Germinal center (tissue), 1 donor: Measurements from ENCODE around the gene ACVR1B.
"Not testable (repeated sequence)": the region's sequence is repeated elsewhere in the genome, so short reads cannot be mapped to it uniquely, and the experiment has no call there.

Experiments used
- DNase-seq: peaks from one replicate; pipeline ENCODE4 v3.0.0; 2012; ENCODE audit warnings: mixed read lengths, low spot score

The ACVR1B gene

GRCh38 chr12:51971679-51972421, 20.4 kb downstream of the ACVR1B start:
- no peak for DNase-seq

GRCh38 chr12:51972422-51972812, 20.9 kb downstream of the ACVR1B start:
- DNase-seq: no peak

- DNase-seq: no peak
Observed at GRCh38 chr12:51972849-51973273, 21.4 kb downstream of the ACVR1B start.

GRCh38 chr12:51973560-51973959, 22.1 kb downstream of the ACVR1B start:
- DNase-seq: no peak

GRCh38 chr12:51974646-51975045, 23.1 kb downstream of the ACVR1B start:
- DNase-seq: no peak

- no peak for DNase-seq
Observed at GRCh38 chr12:51975196-51975595, 23.7 kb downstream of the ACVR1B start.

GRCh38 chr12:51976376-51977160, 25.1 kb downstream of the ACVR1B start:
- no peak for DNase-seq

- no peak for DNase-seq
Observed at GRCh38 chr12:51977320-51977753, 25.8 kb downstream of the ACVR1B start.

- DNase-seq: not testable (repeated sequence)
Observed at GRCh38 chr12:51979306-51979705, 27.8 kb downstream of the ACVR1B start.

GRCh38 chr12:51980051-51980808, 28.7 kb downstream of the ACVR1B start:
- DNase-seq: peak; percentile 91

- no peak for DNase-seq
Observed at GRCh38 chr12:51980809-51981127, 29.3 kb downstream of the ACVR1B start.

GRCh38 chr12:51984657-51985056, 33.2 kb downstream of the ACVR1B start:
- no peak for DNase-seq

- DNase-seq: no peak
Observed at GRCh38 chr12:51985154-51985835, 33.8 kb downstream of the ACVR1B start.

- no peak for DNase-seq
Observed at GRCh38 chr12:51986834-51987233, 35.3 kb downstream of the ACVR1B start.

GRCh38 chr12:51992246-51992645, 40.7 kb downstream of the ACVR1B start:
- DNase-seq: no peak

- no peak for DNase-seq
Observed at GRCh38 chr12:51994539-51994820, 43.0 kb downstream of the ACVR1B start.

GRCh38 chr12:51994959-51995358, 43.5 kb downstream of the ACVR1B start:
- no peak for DNase-seq

GRCh38 chr12:51997136-51997535, 45.6 kb downstream of the ACVR1B start:
- no peak for DNase-seq

GRCh38 chr12:52003016-52003550, 51.6 kb downstream of the ACVR1B start:
- no peak for DNase-seq

GRCh38 chr12:52003591-52003990, 52.1 kb downstream of the ACVR1B start:
- no peak for DNase-seq

GRCh38 chr12:52004042-52004648, 52.6 kb downstream of the ACVR1B start:
- no peak for DNase-seq
